Measurements from ENCODE around the gene HECW1. TPM values are rescaled to one million over a fixed set of nuclear protein-coding genes. Genes with fewer than 3 reads are reported as not detected.

HECW1 gene
- total and polyA plus RNA-seq, 10 of the 15 experiments (the other 5 are each of a cell fraction or from before 2014, with no cell fraction given): under 0.01 to 0.31 (median 0.04) TPM; not detected in 3

DNA sequence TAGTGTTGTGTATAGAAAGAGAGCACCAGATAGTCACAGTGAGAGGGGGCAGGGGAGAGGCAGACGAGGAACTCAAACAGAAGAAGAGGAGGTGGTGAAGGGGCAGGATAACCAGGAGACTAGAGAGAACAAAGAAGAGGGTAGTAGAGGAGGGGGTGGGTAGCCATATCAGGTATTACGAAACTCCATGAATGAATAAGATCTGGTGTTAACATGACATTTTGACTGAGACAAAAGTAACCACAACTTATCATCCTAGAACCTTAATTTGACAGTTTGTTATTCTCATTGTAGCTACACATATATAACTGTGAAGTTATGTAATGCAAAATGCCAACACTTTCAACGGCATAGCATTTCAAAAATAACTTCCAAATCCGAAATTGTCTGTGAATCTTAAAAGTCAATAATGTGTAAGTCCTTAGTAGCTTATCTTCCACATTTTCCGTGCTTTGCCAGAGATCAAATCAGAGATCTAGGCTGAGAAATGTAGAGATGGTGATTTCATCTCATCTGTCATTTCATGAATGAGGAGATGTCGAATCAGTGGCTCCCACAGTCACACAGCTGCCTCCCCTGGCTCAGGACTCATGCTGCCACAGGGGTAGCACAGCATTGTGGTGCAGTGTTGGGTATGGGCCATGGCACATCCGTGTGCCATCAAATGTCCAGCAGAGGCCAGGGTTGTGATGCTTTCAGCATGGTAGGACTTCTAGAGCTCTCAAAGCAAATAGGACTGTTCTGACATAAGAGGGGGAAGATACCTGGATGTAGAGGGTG is 202.1 kb downstream of the HECW1 start (continued):
- TF ChIP-seq, protein P1, sequence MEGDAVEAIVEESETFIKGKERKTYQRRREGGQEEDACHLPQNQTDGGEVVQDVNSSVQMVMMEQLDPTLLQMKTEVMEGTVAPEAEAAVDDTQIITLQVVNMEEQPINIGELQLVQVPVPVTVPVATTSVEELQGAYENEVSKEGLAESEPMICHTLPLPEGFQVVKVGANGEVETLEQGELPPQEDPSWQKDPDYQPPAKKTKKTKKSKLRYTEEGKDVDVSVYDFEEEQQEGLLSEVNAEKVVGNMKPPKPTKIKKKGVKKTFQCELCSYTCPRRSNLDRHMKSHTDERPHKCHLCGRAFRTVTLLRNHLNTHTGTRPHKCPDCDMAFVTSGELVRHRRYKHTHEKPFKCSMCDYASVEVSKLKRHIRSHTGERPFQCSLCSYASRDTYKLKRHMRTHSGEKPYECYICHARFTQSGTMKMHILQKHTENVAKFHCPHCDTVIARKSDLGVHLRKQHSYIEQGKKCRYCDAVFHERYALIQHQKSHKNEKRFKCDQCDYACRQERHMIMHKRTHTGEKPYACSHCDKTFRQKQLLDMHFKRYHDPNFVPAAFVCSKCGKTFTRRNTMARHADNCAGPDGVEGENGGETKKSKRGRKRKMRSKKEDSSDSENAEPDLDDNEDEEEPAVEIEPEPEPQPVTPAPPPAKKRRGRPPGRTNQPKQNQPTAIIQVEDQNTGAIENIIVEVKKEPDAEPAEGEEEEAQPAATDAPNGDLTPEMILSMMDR (IDR thresholded peaks at IDR 0.05 in 2 of 3, conservative IDR thresholded peaks at IDR 0.05 in 1 of 3; ENCODE audit: control insufficient read depth in 2 of 3, extremely low read depth in 1 of 3, insufficient read depth in 1 of 3, low read depth in 3 of 3, low read length in 3 of 3): peak in 2 of 3 experiments; percentile 11 to 36; a peak in 3 of 6 replicates
- TF ChIP-seq, protein P2, sequence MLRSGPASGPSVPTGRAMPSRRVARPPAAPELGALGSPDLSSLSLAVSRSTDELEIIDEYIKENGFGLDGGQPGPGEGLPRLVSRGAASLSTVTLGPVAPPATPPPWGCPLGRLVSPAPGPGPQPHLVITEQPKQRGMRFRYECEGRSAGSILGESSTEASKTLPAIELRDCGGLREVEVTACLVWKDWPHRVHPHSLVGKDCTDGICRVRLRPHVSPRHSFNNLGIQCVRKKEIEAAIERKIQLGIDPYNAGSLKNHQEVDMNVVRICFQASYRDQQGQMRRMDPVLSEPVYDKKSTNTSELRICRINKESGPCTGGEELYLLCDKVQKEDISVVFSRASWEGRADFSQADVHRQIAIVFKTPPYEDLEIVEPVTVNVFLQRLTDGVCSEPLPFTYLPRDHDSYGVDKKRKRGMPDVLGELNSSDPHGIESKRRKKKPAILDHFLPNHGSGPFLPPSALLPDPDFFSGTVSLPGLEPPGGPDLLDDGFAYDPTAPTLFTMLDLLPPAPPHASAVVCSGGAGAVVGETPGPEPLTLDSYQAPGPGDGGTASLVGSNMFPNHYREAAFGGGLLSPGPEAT (IDR thresholded peaks at IDR 0.05; ENCODE audit: low read depth): peak; percentile 74; the same call in 1 of the 2 replicates
- TF ChIP-seq PML (IDR thresholded peaks at IDR 0.05; ENCODE audit: low read length) (no peak), NR2C2 (IDR thresholded peaks at IDR 0.05; ENCODE audit: borderline replicate concordance, control insufficient read depth, insufficient read length, low read depth) (no peak), CREM (IDR thresholded peaks at IDR 0.05; ENCODE audit: low read depth) (peak; percentile 76), NFYA (IDR thresholded peaks at IDR 0.05; ENCODE audit: borderline replicate concordance, low read depth, low read length) (no peak), RUNX3 (IDR thresholded peaks at IDR 0.05; ENCODE audit: low read length) (peak; percentile 95), SPI1 (IDR thresholded peaks at IDR 0.05; ENCODE audit: borderline replicate concordance, insufficient read depth, low read depth, low read length) (no peak), NR2F1 (conservative IDR thresholded peaks at IDR 0.05) (peak; percentile 69; the same call in 1 of the 2 replicates), ZNF24 (IDR thresholded peaks at IDR 0.05) (peak; percentile 79; the same call in 1 of the 2 replicates), POU2F2 (IDR thresholded peaks at IDR 0.05; ENCODE audit: borderline replicate concordance, low read depth, low read length) (0 out of 3 replicates have a peak, but pooled peaks have one; percentile 35)
- TF ChIP-seq, protein P3, sequence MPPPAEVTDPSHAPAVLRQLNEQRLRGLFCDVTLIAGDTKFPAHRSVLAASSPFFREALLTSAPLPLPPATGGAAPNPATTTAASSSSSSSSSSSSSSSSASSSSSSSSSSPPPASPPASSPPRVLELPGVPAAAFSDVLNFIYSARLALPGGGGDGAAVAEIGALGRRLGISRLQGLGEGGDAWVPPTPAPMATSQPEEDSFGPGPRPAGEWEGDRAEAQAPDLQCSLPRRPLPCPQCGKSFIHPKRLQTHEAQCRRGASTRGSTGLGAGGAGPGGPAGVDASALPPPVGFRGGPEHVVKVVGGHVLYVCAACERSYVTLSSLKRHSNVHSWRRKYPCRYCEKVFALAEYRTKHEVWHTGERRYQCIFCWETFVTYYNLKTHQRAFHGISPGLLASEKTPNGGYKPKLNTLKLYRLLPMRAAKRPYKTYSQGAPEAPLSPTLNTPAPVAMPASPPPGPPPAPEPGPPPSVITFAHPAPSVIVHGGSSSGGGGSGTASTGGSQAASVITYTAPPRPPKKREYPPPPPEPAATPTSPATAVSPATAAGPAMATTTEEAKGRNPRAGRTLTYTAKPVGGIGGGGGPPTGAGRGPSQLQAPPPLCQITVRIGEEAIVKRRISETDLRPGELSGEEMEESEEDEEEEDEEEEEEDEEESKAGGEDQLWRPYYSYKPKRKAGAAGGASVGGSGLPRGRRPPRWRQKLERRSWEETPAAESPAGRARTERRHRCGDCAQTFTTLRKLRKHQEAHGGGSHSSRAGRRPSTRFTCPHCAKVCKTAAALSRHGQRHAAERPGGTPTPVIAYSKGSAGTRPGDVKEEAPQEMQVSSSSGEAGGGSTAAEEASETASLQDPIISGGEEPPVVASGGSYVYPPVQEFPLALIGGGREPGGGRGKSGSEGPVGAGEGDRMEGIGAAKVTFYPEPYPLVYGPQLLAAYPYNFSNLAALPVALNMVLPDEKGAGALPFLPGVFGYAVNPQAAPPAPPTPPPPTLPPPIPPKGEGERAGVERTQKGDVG (CRISPR knock-in tag; IDR thresholded peaks at IDR 0.05): no peak
- TF ChIP-seq, protein P4, sequence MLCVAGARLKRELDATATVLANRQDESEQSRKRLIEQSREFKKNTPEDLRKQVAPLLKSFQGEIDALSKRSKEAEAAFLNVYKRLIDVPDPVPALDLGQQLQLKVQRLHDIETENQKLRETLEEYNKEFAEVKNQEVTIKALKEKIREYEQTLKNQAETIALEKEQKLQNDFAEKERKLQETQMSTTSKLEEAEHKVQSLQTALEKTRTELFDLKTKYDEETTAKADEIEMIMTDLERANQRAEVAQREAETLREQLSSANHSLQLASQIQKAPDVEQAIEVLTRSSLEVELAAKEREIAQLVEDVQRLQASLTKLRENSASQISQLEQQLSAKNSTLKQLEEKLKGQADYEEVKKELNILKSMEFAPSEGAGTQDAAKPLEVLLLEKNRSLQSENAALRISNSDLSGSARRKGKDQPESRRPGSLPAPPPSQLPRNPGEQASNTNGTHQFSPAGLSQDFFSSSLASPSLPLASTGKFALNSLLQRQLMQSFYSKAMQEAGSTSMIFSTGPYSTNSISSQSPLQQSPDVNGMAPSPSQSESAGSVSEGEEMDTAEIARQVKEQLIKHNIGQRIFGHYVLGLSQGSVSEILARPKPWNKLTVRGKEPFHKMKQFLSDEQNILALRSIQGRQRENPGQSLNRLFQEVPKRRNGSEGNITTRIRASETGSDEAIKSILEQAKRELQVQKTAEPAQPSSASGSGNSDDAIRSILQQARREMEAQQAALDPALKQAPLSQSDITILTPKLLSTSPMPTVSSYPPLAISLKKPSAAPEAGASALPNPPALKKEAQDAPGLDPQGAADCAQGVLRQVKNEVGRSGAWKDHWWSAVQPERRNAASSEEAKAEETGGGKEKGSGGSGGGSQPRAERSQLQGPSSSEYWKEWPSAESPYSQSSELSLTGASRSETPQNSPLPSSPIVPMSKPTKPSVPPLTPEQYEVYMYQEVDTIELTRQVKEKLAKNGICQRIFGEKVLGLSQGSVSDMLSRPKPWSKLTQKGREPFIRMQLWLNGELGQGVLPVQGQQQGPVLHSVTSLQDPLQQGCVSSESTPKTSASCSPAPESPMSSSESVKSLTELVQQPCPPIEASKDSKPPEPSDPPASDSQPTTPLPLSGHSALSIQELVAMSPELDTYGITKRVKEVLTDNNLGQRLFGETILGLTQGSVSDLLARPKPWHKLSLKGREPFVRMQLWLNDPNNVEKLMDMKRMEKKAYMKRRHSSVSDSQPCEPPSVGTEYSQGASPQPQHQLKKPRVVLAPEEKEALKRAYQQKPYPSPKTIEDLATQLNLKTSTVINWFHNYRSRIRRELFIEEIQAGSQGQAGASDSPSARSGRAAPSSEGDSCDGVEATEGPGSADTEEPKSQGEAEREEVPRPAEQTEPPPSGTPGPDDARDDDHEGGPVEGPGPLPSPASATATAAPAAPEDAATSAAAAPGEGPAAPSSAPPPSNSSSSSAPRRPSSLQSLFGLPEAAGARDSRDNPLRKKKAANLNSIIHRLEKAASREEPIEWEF (IDR thresholded peaks at IDR 0.05; ENCODE audit: insufficient replicate concordance, low read depth, low read length): no peak

Data from GM12878 (cell line).